Natural killer cell treated with Interleukin-12 subunit alpha and Interleukin-12 subunit beta and Interleukin-15 and Interleukin-18, amount 100 ng/mL, for 72 hours (primary cell): ENCODE data around the gene RHOD. TPM values are rescaled to one million over a fixed set of nuclear protein-coding genes. Genes with fewer than 3 reads are reported as not detected.

ENCODE experiments used
- ATAC-seq, 2 donors: fragments of 150-1000 bp; cut with Tn5 transposase in 1 of 2; sonication (Bioruptor Pico), chemical (Tn5 transposase) in 1 of 2; 2 replicates each; pipeline ENCODE4 v1.10.0; 2021
- DNase-seq: peaks from one replicate; pipeline ENCODE4 v3.0.0; 2022; ENCODE audit warnings: low spot score
- H3K27ac Mint-ChIP-seq, 2 donors: 1 replicate in 1 of 2; 2 replicates in 1 of 2; pipeline ENCODE4 v1.8.0; 2022; ENCODE audit warnings: mixed read lengths in 2 of 2, mild to moderate bottlenecking in 1 of 2, moderate library complexity in 1 of 2
- H3K27me3 Mint-ChIP-seq, 2 donors: 1 replicate in 1 of 2; 2 replicates in 1 of 2; pipeline ENCODE4 v1.8.0; 2022; ENCODE audit warnings: mixed read lengths in 2 of 2
- H3K36me3 Mint-ChIP-seq: one replicate; pipeline ENCODE4 v1.8.0; 2022; ENCODE audit warnings: mixed read lengths
- H3K4me1 Mint-ChIP-seq, 2 donors: 1 replicate in 1 of 2; 2 replicates in 1 of 2; pipeline ENCODE4 v1.8.0; 2022; ENCODE audit warnings: low read depth in 2 of 2, mixed read lengths in 2 of 2, mild to moderate bottlenecking in 1 of 2
- H3K4me3 Mint-ChIP-seq: one replicate; pipeline ENCODE4 v1.8.0; 2022; ENCODE audit warnings: mixed read lengths
- H3K9me3 Mint-ChIP-seq: 2 replicates; pipeline ENCODE4 v1.8.0; 2022; ENCODE audit warnings: mixed read lengths
- total RNA-seq, 2 donors: library from RNA; stranded (reverse); gene quantifications; one replicate each; pipeline ENCODE4 v1.2.3, GENCODE V29; 2022

Gene RHOD, protein sequence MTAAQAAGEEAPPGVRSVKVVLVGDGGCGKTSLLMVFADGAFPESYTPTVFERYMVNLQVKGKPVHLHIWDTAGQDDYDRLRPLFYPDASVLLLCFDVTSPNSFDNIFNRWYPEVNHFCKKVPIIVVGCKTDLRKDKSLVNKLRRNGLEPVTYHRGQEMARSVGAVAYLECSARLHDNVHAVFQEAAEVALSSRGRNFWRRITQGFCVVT
- not detected for total RNA-seq

DNA sequence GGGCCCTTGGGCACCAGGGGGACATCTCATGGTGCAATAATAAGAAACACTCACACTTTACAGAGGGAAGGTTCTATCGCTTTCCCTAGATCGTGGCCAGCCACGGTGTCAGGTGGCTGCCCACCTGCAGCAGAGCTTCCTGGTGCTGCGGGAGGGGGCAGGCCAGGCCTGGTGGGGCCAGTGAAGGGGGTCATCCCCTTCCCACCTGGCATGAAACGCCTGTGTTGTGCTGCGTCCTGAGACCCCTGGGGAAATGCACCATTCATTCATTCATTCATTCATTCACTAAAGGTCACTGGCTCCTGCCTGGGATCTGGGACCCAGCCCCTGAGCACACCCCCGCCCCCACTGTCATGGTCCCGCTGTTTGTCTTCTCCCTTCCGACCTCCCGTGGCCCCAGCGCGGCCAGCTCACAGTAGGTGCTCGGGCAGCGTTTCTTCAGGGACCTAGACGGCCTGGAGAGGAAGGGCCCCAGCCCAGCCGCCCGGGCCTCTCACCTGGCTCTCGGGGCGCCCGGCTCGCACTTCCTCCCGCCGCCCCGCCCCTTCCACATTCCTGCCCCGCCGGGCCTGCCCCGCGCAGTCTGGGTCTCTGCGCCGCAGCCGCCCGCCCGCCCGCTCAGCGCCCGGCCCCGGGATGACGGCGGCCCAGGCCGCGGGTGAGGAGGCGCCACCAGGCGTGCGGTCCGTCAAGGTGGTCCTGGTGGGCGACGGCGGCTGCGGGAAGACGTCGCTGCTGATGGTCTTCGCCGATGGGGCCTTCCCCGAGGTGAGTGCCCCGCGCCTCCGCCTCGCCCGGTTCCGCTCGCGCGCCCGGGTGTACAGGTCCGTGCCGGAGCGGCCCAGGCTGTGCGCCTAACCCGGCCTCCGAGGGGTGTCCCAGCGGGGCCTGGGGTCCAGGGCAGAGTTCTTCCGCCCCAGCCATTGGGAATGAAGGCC lies at the start of gene RHOD:
Gene RHOD, plus strand, starts transcription at position 581 of the 938 bp plus-strand sequence. Its CDS starts 56 bp downstream, at position 637.
- H3K4me3 Mint-ChIP-seq: no peak within 1 kb of the TSS
- no peaks in the 10 kb centered on the region for H3K36me3 Mint-ChIP-seq
- H3K9me3 Mint-ChIP-seq: no peaks in the 10 kb centered on the region
- DNase-seq (no peak), ATAC-seq (peak; percentile 42 to 51)
- peaks cover 9 to 11% of the 10 kb centered on the region in 2 donors for H3K27me3 Mint-ChIP-seq
- no peak within 1 kb of the TSS for H3K27ac Mint-ChIP-seq
- no peaks in the 10 kb centered on the region for H3K4me1 Mint-ChIP-seq

DNA sequence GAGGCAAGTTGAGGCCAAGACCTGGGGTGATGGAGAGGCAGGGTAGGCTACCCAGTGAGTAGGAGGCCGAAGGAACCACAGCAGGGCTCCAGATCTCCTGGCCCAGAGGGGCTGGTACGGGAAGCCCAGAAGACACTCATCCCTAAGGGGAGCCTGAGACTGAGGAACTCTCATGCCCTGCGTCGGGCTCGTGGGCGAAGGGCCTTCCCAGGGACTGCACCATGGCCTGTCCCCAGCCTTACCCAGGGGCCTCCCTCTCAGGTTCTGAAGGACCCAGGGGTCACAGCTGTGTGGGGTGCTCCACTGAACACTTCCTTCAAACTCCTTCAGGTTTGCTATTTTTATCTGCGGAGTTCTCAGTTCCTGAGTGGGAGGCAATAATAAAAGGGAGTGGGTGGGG lies 49.5 kb upstream of the RHOD start:
- Mint-ChIP-seq H3K36me3 (no peaks in the 10 kb centered on the region), H3K4me1 (peaks cover 0 to 4% of the 10 kb centered on the region in 2 donors), H3K27ac (no peak overlapping the region), H3K4me3 (no peak overlapping the region), H3K9me3 (no peaks in the 10 kb centered on the region), H3K27me3 (peaks cover 0 to 2% of the 10 kb centered on the region in 2 donors)
- no peak for ATAC-seq
- no peak for DNase-seq

DNA sequence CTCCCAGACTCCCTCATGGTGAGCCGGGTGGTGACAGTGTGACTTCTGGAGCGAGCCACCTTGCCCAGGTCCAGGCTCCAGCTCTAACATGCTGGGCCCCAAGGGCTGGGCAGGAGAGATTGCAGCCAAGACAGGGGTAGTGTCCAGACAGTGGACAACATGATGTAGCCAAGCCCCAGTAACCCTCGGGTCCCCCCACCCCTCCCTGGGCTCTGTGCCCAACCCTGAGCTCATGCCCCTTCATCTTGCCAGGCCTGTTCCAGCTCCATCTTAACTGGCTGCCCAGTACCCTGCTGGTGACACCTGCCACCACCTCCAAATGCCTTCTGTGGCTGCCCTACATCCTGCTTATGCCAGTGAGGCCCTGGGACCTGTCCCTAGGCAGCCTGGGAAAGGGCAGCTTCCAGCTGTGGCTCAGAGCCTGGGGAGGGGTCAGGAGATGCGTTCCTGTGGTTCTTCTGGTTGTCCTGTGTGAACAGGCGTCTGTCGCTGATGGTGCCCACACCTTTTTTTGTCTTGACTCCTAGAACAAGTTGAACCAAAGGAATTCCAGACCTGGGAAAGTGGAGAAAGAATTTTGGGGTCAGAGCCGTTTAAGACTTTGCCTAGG lies 46.2 kb upstream of the RHOD start:
- ATAC-seq (peak; percentile 5 to 40), DNase-seq (no peak)
- H3K4me3 Mint-ChIP-seq: no peak overlapping the region
- H3K27me3 Mint-ChIP-seq: peaks cover 0 to 2% of the 10 kb centered on the region in 2 donors
- H3K9me3 Mint-ChIP-seq: no peaks in the 10 kb centered on the region
- peaks cover 0 to 4% of the 10 kb centered on the region in 2 donors for H3K4me1 Mint-ChIP-seq
- H3K36me3 Mint-ChIP-seq: no peaks in the 10 kb centered on the region
- H3K27ac Mint-ChIP-seq: no peak overlapping the region

DNA sequence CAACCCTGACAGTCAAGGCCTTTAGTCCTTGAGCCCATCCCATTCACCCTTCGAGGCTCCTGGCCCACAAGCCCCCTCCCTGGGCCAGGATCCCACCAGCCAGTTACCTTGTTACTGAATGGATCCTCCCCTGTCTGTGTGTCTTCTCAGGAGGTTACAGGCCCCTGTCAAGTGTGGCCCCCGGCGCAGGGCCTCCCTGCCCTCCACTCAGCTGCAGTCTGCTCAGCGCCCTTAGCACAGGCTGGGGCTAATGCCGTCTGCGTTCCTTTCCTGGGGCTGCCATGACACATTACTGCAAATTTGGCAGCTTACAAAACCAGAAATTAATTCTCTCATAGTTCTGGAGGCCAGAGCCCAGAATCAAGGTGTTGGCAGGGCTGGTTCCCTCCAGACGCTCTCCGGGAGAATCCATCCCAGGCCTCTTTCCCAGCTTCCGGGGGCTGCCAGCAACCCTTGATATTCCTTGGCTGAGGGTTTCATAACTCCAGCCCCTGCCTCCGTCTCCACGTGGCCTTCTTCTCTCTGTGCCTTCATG lies 43.1 kb upstream of the RHOD start:
- DNase-seq: no peak
- no peak for ATAC-seq
- H3K27ac Mint-ChIP-seq: no peak overlapping the region
- H3K4me3 Mint-ChIP-seq: no peak overlapping the region
- H3K4me1 Mint-ChIP-seq: no peaks in the 10 kb centered on the region
- H3K36me3 Mint-ChIP-seq: no peaks in the 10 kb centered on the region
- H3K27me3 Mint-ChIP-seq: peaks cover 0 to under 1% of the 10 kb centered on the region in 2 donors
- H3K9me3 Mint-ChIP-seq: no peaks in the 10 kb centered on the region

DNA sequence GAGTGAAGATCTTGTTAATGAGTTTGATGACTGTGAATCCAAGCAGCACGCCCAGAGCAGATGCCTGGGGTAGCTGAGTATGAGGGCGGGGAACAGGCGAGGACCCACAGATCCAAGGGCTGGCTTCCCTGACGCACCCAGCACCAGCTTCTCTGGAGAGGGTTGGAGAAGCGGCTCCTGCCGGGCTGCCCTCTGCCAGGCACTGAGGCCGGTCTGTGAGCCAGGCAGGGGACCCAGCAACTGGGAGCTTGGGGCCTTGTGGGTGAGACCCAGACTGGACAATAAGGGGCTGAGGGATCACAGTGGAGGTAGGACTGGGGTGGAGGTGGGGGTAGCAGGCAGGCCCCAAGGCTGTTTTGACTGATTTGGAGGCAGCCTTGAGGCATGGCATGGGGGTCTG lies 42.3 kb upstream of the RHOD start:
- peaks cover 0 to 5% of the 10 kb centered on the region in 2 donors for H3K27me3 Mint-ChIP-seq
- peaks cover 0 to 2% of the 10 kb centered on the region in 2 donors for H3K4me1 Mint-ChIP-seq
- no peak overlapping the region for H3K27ac Mint-ChIP-seq
- DNase-seq (no peak), ATAC-seq (no peak)
- H3K4me3 Mint-ChIP-seq: no peak overlapping the region
- H3K9me3 Mint-ChIP-seq: no peaks in the 10 kb centered on the region
- H3K36me3 Mint-ChIP-seq: no peaks in the 10 kb centered on the region

GRCh38 chr11:67015048-67015447 lies 41.6 kb upstream of the RHOD start:
- no peak for ATAC-seq
- peaks cover 0 to 7% of the 10 kb centered on the region in 2 donors for H3K27me3 Mint-ChIP-seq
- H3K4me3 Mint-ChIP-seq: no peak overlapping the region
- no peak overlapping the region for H3K27ac Mint-ChIP-seq
- no peaks in the 10 kb centered on the region for H3K9me3 Mint-ChIP-seq
- no peaks in the 10 kb centered on the region for H3K36me3 Mint-ChIP-seq
- H3K4me1 Mint-ChIP-seq: peaks cover 0 to 2% of the 10 kb centered on the region in 2 donors
- no peak for DNase-seq

DNA sequence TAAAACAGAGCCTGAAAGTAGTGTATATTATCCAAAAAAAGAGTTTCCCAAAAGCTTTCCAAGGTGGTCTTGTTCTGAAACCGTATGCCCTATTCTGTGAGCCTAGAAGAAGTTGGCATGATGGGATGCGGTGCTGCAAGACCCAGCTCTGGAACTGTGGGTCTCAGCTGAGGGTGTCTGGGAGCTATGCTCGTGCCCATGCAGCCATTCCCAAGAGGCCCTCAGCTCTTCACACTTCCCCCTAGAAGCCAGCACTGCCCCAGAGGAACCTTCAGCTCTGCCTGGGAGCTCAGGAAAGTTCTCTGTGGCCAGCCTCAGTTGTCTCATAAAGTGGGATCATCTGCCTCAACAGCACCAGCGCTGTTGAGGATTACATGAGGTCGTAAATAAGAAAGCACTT lies 40.1 kb upstream of the RHOD start:
- H3K27me3 Mint-ChIP-seq: peaks cover 0 to 13% of the 10 kb centered on the region in 2 donors
- no peaks in the 10 kb centered on the region for H3K36me3 Mint-ChIP-seq
- no peak overlapping the region for H3K4me3 Mint-ChIP-seq
- no peak for DNase-seq
- no peak for ATAC-seq
- no peak overlapping the region for H3K27ac Mint-ChIP-seq
- no peaks in the 10 kb centered on the region for H3K9me3 Mint-ChIP-seq
- H3K4me1 Mint-ChIP-seq: peaks cover 2% of the 10 kb centered on the region in 2 donors

- no peak overlapping the region for H3K4me3 Mint-ChIP-seq
- H3K36me3 Mint-ChIP-seq: no peaks in the 10 kb centered on the region
- H3K27me3 Mint-ChIP-seq: peaks cover 5 to 31% of the 10 kb centered on the region in 2 donors
- DNase-seq (no peak), ATAC-seq (peak in 1 of 2 donors; percentile 62)
- H3K9me3 Mint-ChIP-seq: no peaks in the 10 kb centered on the region
- no peak overlapping the region for H3K27ac Mint-ChIP-seq
- H3K4me1 Mint-ChIP-seq: peaks cover 17 to 23% of the 10 kb centered on the region in 2 donors
These were observed 35.7 kb upstream of the RHOD start for GRCh38 chr11:67020949-67021348.

DNA sequence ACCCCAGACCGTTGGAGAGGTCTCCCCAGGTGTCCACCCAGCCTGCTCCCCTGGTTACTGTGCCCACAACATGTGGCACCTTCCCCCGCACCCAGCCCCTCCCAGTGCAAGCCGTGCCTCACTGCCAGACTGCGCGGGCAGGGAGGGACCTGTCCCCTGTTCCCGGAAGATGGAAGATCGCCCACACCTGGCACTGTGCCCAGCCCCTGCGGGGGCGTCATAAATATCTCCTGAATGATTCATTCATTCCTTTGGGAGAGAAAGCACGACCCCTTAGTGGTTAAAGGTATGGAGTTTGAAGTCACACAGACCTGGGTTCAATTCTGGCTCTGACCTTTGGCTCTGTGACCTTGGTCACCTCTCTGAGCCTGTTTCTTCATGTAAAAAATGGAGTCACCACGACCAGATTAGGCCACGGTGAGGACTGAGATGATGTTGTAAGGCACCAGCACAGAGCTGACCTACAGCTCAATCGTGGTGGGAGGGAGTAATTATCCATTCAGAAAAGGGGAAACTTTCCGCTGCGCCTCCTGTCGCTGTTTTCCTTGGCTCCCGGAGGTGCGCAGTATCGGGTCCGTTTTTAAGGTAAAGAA lies 34.2 kb upstream of the RHOD start:
- Mint-ChIP-seq H3K9me3 (no peaks in the 10 kb centered on the region), H3K4me1 (peaks cover 17 to 23% of the 10 kb centered on the region in 2 donors), H3K4me3 (peak overlapping the region; percentile 20), H3K36me3 (no peaks in the 10 kb centered on the region), H3K27me3 (peaks cover 5 to 31% of the 10 kb centered on the region in 2 donors), H3K27ac (no peak overlapping the region)
- ATAC-seq (no peak), DNase-seq (no peak)

- peak in 1 of 2 donors; percentile 38 for ATAC-seq
- H3K27me3 Mint-ChIP-seq: peaks cover 5 to 31% of the 10 kb centered on the region in 2 donors
These were observed 33.4 kb upstream of the RHOD start, which contains the start of gene SYT12 for GRCh38 chr11:67022961-67023956. Gene SYT12 (plus strand): TSS chr11:67023134. CDS start chr11:67030145, 7,011 bp downstream.

DNA sequence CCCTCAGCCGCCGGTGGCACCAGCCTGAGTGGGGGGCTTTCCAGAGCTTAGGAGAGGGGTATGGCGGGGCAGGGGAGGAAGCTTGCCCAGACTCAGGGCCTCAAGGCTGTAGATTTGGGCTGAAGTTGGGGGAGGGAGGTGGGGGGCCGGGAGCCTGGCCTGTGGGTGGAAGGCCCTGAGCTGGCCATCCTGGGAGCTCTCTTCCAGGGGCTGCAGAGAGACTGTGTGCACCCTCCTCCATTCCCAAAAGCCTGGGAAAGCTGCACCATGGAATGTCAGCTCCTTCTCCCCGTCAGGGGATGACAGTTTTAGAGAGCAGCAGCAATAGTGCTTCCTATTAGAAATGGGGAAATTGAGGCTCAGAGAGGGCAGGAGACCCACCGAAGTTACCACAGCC lies 32.7 kb upstream of the RHOD start:
- Mint-ChIP-seq H3K27ac (no peak overlapping the region), H3K36me3 (no peaks in the 10 kb centered on the region), H3K4me3 (peak overlapping the region; percentile 71), H3K4me1 (peaks cover 15 to 23% of the 10 kb centered on the region in 2 donors), H3K9me3 (no peaks in the 10 kb centered on the region), H3K27me3 (peaks cover 5 to 26% of the 10 kb centered on the region in 2 donors)
- DNase-seq (no peak), ATAC-seq (no peak)

More at GRCh38 chr11:67022961-67023956, 33.4 kb upstream of the RHOD start, which contains the start of gene SYT12:
- no peak for DNase-seq
- Mint-ChIP-seq H3K36me3 (no peaks in the 10 kb centered on the region), H3K9me3 (no peaks in the 10 kb centered on the region), H3K27ac (no peak within 1 kb of the TSS), H3K4me1 (peaks cover 17 to 23% of the 10 kb centered on the region in 2 donors), H3K4me3 (peak within 1 kb of the TSS; percentile 71)

DNA sequence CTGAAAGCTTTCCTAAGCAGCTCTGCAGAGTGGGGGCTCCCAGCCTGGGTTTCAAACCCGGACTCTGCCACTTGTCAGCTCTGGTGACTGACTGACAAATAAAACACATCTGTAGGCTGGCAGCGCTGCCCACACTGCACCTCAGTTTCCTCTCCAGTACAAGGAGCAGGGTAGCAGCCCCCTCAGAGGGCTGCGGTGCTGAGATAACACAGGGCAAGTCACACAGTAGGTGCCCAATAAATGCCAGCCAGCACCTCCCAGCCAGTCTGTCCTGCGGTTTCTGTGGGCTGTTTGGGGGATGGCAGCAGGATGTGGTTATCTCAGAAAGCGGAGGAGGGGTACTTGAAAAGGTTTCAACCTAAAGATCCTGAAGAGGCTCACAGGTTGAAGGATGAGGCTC lies 32.2 kb upstream of the RHOD start:
- peak; percentile 37 to 51 for ATAC-seq
- no peak overlapping the region for H3K27ac Mint-ChIP-seq
- no peaks in the 10 kb centered on the region for H3K9me3 Mint-ChIP-seq
- peaks cover 14 to 23% of the 10 kb centered on the region in 2 donors for H3K4me1 Mint-ChIP-seq
- no peak for DNase-seq
- H3K4me3 Mint-ChIP-seq: peak overlapping the region; percentile 38
- peaks cover 5 to 26% of the 10 kb centered on the region in 2 donors for H3K27me3 Mint-ChIP-seq
- no peaks in the 10 kb centered on the region for H3K36me3 Mint-ChIP-seq
